Large intestine (tissue), 3 donors: ENCODE data around the gene OLIG2. TPM values are rescaled to one million over a fixed set of nuclear protein-coding genes. Genes with fewer than 3 reads are reported as not detected.

Experiments
- DNase-seq, 2 donors: peaks; one replicate each; pipeline versions ENCODE4 v3.0.0 to v3.0.0-alpha.2; 2013
- H3K27ac ChIP-seq: one replicate; pipeline ENCODE4 v1.5.1; 2013; ENCODE audit warnings: low read length
- H3K27me3 ChIP-seq: 2 replicates; pipeline ENCODE4 v1.6.1; 2013; ENCODE audit warnings: low read length; ENCODE audit not compliant: control insufficient read depth, insufficient read depth
- H3K36me3 ChIP-seq: 2 replicates; pipeline ENCODE4 v1.6.1; 2013; ENCODE audit warnings: low read length; ENCODE audit not compliant: control insufficient read depth, insufficient read depth
- H3K4me1 ChIP-seq: one replicate; pipeline ENCODE4 v1.6.1; 2013; ENCODE audit warnings: low read length; ENCODE audit not compliant: control insufficient read depth, insufficient read depth
- H3K4me3 ChIP-seq: one replicate; pipeline ENCODE4 v1.5.1; 2013; ENCODE audit warnings: low read length
- H3K9me3 ChIP-seq: one replicate; pipeline ENCODE4 v1.6.1; 2013; ENCODE audit warnings: mild to moderate bottlenecking, low read depth, low read length, moderate library complexity; ENCODE audit not compliant: control insufficient read depth
- WGBS: methylation state at CpG from one replicate; pipeline ENCODE4 v1.1.5; 2013; ENCODE audit warnings: low lambda C conversion rate; ENCODE audit not compliant: insufficient coverage; 5-methylcytosine and 5-hydroxymethylcytosine counted together
- polyA plus RNA-seq: library from polyadenylated mRNA; unstranded; fragments of 120-200 nt; gene quantifications from one replicate; pipeline ENCODE4 v1.2.1, GENCODE V29; 2013

Gene OLIG2
- polyA plus RNA-seq, 1 donor = not detected

- WGBS = 14% methylated on average over 1 of the region's 38 CpGs
- H3K4me1 ChIP-seq = peaks cover 5% of the 10 kb centered on the region
- DNase-seq = peak in 1 of 2 donors; percentile 35
- no peaks in the 10 kb centered on the region for H3K9me3 ChIP-seq
- no peak overlapping the region for H3K4me3 ChIP-seq
- peaks cover 97% of the 10 kb centered on the region for H3K27me3 ChIP-seq
- H3K36me3 ChIP-seq = no peaks in the 10 kb centered on the region
- H3K27ac ChIP-seq = no peak overlapping the region
These were observed 46.1 kb downstream of the OLIG2 start for GRCh38 chr21:33071770-33072306.

GRCh38 chr21:33073636-33074035, 47.9 kb downstream of the OLIG2 start:
- peaks cover 95% of the 10 kb centered on the region for H3K27me3 ChIP-seq
- DNase-seq = no peak
- no peaks in the 10 kb centered on the region for H3K36me3 ChIP-seq
- no peak overlapping the region for H3K27ac ChIP-seq
- H3K9me3 ChIP-seq = no peaks in the 10 kb centered on the region
- peaks cover 5% of the 10 kb centered on the region for H3K4me1 ChIP-seq
- no peak overlapping the region for H3K4me3 ChIP-seq
- WGBS = no CpG with 5 or more reads among the region's 4 CpGs

DNA sequence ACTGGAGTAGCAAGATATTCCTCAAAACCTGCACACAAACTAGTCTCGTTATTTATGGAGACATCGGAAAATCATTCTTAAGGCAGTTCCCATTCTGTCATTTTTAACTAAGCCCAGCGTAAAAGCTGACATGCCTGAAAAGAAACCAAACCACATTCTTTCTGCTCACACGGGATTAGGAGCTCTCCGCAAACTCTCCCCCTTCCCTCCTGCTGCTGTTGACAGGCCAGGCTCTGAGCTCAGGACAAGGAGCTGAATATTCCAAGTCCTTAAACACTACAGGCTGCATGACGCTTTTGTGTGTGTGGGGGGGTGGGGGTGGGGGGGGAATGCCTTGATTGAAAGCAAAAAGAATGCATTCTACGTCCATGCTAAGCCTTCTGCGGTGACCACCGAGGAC, 49.4 kb downstream of the OLIG2 start:
- H3K27ac ChIP-seq = no peak overlapping the region
- no peak for DNase-seq
- H3K27me3 ChIP-seq = peaks cover 85% of the 10 kb centered on the region

GRCh38 chr21:33075596-33076195, 50.0 kb downstream of the OLIG2 start:
- no peaks in the 10 kb centered on the region for H3K36me3 ChIP-seq
- H3K9me3 ChIP-seq = no peaks in the 10 kb centered on the region
- peaks cover 84% of the 10 kb centered on the region for H3K27me3 ChIP-seq
- DNase-seq = no peak
- H3K27ac ChIP-seq = no peak overlapping the region
- peaks cover 5% of the 10 kb centered on the region for H3K4me1 ChIP-seq
- WGBS = no CpG with 5 or more reads among the region's 11 CpGs
- no peak overlapping the region for H3K4me3 ChIP-seq

More for the DNA sequence above, 49.4 kb downstream of the OLIG2 start:
- WGBS = no CpG with 5 or more reads among the region's 9 CpGs
- Histone ChIP-seq H3K36me3 (no peaks in the 10 kb centered on the region), H3K9me3 (no peaks in the 10 kb centered on the region), H3K4me3 (no peak overlapping the region), H3K4me1 (peaks cover 5% of the 10 kb centered on the region)

GRCh38 chr21:33076600-33077329, 51.0 kb downstream of the OLIG2 start:
- no peaks in the 10 kb centered on the region for H3K4me1 ChIP-seq
- H3K4me3 ChIP-seq = no peak overlapping the region
- no peak overlapping the region for H3K27ac ChIP-seq
- DNase-seq = no peak
- H3K9me3 ChIP-seq = no peaks in the 10 kb centered on the region
- WGBS = 76% methylated on average over 5 of the region's 11 CpGs
- H3K36me3 ChIP-seq = no peaks in the 10 kb centered on the region
- H3K27me3 ChIP-seq = peaks cover 74% of the 10 kb centered on the region

Other genes with a start within 250 kb of the OLIG2 start
- gene OLIG1, start 44.2 kb downstream of the OLIG2 start, polyA plus RNA-seq = 0.01 TPM
- gene IFNAR2, start 204.0 kb downstream of the OLIG2 start, polyA plus RNA-seq = 45.7 TPM
- gene IL10RB, start 240.4 kb downstream of the OLIG2 start, polyA plus RNA-seq = 76.6 TPM